Astrocyte (in vitro differentiated cells and primary cell): ENCODE data around the gene HYAL1. TPM values are rescaled to one million over a fixed set of nuclear protein-coding genes. Genes with fewer than 3 reads are reported as not detected.

Source experiments
- DNase-seq: peaks from one replicate; pipeline ENCODE4 v3.0.0-alpha.2; 2010; ENCODE audit warnings: low read depth
- FAIRE-seq: peaks from 2 replicates; lab custom pipeline; 2011; peaks lifted over from hg19 to GRCh38; lab: Jason Lieb, UNC
- H2AFZ ChIP-seq: 2 replicates; pipeline ENCODE4 v1.6.0; 2012; ENCODE audit warnings: low read depth, low read length, inconsistent platforms
- H3K27ac ChIP-seq: 2 replicates; pipeline ENCODE4 v1.5.1; 2011; ENCODE audit warnings: low read depth, low read length, inconsistent platforms
- H3K27me3 ChIP-seq: 2 replicates; pipeline ENCODE4 v1.6.0; 2011; ENCODE audit warnings: low read length, inconsistent platforms; ENCODE audit not compliant: insufficient read depth
- H3K36me3 ChIP-seq: 2 replicates; pipeline ENCODE4 v1.5.1; 2011; ENCODE audit warnings: low read length, inconsistent platforms; ENCODE audit not compliant: insufficient read depth
- H3K4me1 ChIP-seq: 2 replicates; pipeline ENCODE4 v1.5.1; 2011; ENCODE audit warnings: low read length, inconsistent platforms; ENCODE audit not compliant: insufficient read depth
- H3K4me2 ChIP-seq: 2 replicates; pipeline ENCODE4 v1.6.0; 2012; ENCODE audit warnings: low read length, inconsistent platforms
- H3K4me3 ChIP-seq: 2 replicates; pipeline ENCODE4 v1.5.1; 2011; ENCODE audit warnings: low read depth, mild to moderate bottlenecking, low read length, inconsistent platforms; ENCODE audit not compliant: insufficient read depth
- H3K79me2 ChIP-seq: 2 replicates; pipeline ENCODE4 v1.6.0; 2012; ENCODE audit warnings: mild to moderate bottlenecking, low read length, inconsistent platforms; ENCODE audit not compliant: insufficient read depth
- H3K9ac ChIP-seq: 2 replicates; pipeline ENCODE4 v1.6.0; 2012; ENCODE audit warnings: mild to moderate bottlenecking, low read length, inconsistent platforms
- H3K9me3 ChIP-seq: 2 replicates; pipeline ENCODE4 v1.5.1; 2012; ENCODE audit warnings: low read depth, mild to moderate bottlenecking, low read length, inconsistent platforms; ENCODE audit not compliant: insufficient read depth
- H4K20me1 ChIP-seq: 2 replicates; pipeline ENCODE4 v1.6.0; 2012; ENCODE audit warnings: low read length, inconsistent platforms; ENCODE audit not compliant: insufficient read depth
- H3K27ac Mint-ChIP-seq: one replicate; pipeline ENCODE4 v1.8.0; 2021; ENCODE audit warnings: mild to moderate bottlenecking, mixed read lengths; ENCODE audit not compliant: unreplicated experiment
- H3K27me3 Mint-ChIP-seq: one replicate; pipeline ENCODE4 v1.8.0; 2021; ENCODE audit warnings: low read depth, mixed read lengths; ENCODE audit not compliant: unreplicated experiment
- H3K36me3 Mint-ChIP-seq: one replicate; pipeline ENCODE4 v1.8.0; 2021; ENCODE audit warnings: low read depth, mixed read lengths; ENCODE audit not compliant: unreplicated experiment
- H3K4me1 Mint-ChIP-seq: one replicate; pipeline ENCODE4 v1.8.0; 2021; ENCODE audit warnings: low read depth, mixed read lengths; ENCODE audit not compliant: unreplicated experiment
- H3K4me3 Mint-ChIP-seq: one replicate; pipeline ENCODE4 v1.8.0; 2021; ENCODE audit warnings: mild to moderate bottlenecking, moderate library complexity, mixed read lengths; ENCODE audit not compliant: unreplicated experiment
- H3K9me3 Mint-ChIP-seq: one replicate; pipeline ENCODE4 v1.8.0; 2021; ENCODE audit warnings: mild to moderate bottlenecking, mixed read lengths; ENCODE audit not compliant: unreplicated experiment
- EZH2 ChIP-seq: IDR thresholded peaks from 2 replicates; pipeline ENCODE4 v1.6.1; 2012; ENCODE audit warnings: mild to moderate bottlenecking, low read length, inconsistent platforms; ENCODE audit not compliant: insufficient read depth
- total RNA-seq: library from RNA; stranded (reverse); gene quantifications from 2 replicates; pipeline ENCODE4 v1.2.1, GENCODE V29; 2021
- TF ChIP-seq, protein P1 (sequence below): IDR thresholded peaks from 2 replicates; pipeline ENCODE4 v1.5.1; 2011; ENCODE audit warnings: low read depth, mild to moderate bottlenecking, inconsistent platforms, low read length, moderate library complexity; ENCODE audit not compliant: insufficient read depth

Gene HYAL1
- total RNA-seq, 1 donor from 2014 or later: 0.27 TPM

GRCh38 chr3:50318615-50319014, 15.2 kb upstream of the HYAL1 start:
- Histone ChIP-seq H4K20me1 (peaks cover 58% of the 10 kb centered on the region), H3K27me3 (no peaks in the 10 kb centered on the region), H3K79me2 (peaks cover 40% of the 10 kb centered on the region), H3K4me1 (peaks cover 29% of the 10 kb centered on the region), H3K27ac (no peak overlapping the region), H3K9me3 (no peaks in the 10 kb centered on the region), H3K36me3 (peaks cover 8% of the 10 kb centered on the region), H3K4me2 (peak overlapping the region; percentile 93), H3K4me3 (no peak overlapping the region), H2AFZ (no peak overlapping the region), H3K9ac (no peak overlapping the region)
- Mint-ChIP-seq H3K27me3 (no peaks in the 10 kb centered on the region), H3K4me3 (no peak overlapping the region), H3K36me3 (peaks cover 21% of the 10 kb centered on the region), H3K4me1 (peaks cover 23% of the 10 kb centered on the region), H3K9me3 (no peaks in the 10 kb centered on the region), H3K27ac (no peak overlapping the region)
- no peak for FAIRE-seq
- no peak for DNase-seq
- no peak for TF ChIP-seq EZH2
- TF ChIP-seq, protein P1, sequence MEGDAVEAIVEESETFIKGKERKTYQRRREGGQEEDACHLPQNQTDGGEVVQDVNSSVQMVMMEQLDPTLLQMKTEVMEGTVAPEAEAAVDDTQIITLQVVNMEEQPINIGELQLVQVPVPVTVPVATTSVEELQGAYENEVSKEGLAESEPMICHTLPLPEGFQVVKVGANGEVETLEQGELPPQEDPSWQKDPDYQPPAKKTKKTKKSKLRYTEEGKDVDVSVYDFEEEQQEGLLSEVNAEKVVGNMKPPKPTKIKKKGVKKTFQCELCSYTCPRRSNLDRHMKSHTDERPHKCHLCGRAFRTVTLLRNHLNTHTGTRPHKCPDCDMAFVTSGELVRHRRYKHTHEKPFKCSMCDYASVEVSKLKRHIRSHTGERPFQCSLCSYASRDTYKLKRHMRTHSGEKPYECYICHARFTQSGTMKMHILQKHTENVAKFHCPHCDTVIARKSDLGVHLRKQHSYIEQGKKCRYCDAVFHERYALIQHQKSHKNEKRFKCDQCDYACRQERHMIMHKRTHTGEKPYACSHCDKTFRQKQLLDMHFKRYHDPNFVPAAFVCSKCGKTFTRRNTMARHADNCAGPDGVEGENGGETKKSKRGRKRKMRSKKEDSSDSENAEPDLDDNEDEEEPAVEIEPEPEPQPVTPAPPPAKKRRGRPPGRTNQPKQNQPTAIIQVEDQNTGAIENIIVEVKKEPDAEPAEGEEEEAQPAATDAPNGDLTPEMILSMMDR: no peak

GRCh38 chr3:50318163-50318562, 14.8 kb upstream of the HYAL1 start:
- Histone ChIP-seq H2AFZ (no peak overlapping the region), H3K4me3 (no peak overlapping the region), H3K79me2 (peaks cover 40% of the 10 kb centered on the region), H3K9me3 (no peaks in the 10 kb centered on the region), H3K9ac (no peak overlapping the region), H3K4me2 (peak overlapping the region; percentile 93), H3K27me3 (no peaks in the 10 kb centered on the region), H3K27ac (no peak overlapping the region), H3K36me3 (peaks cover 8% of the 10 kb centered on the region), H4K20me1 (peaks cover 58% of the 10 kb centered on the region), H3K4me1 (peaks cover 29% of the 10 kb centered on the region)
- Mint-ChIP-seq H3K27ac (no peak overlapping the region), H3K36me3 (peaks cover 22% of the 10 kb centered on the region), H3K4me1 (peaks cover 22% of the 10 kb centered on the region), H3K9me3 (no peaks in the 10 kb centered on the region), H3K4me3 (no peak overlapping the region), H3K27me3 (no peaks in the 10 kb centered on the region)
- no peak for DNase-seq
- no peak for FAIRE-seq
- TF ChIP-seq, protein P1: no peak
- TF ChIP-seq EZH2: no peak

DNA sequence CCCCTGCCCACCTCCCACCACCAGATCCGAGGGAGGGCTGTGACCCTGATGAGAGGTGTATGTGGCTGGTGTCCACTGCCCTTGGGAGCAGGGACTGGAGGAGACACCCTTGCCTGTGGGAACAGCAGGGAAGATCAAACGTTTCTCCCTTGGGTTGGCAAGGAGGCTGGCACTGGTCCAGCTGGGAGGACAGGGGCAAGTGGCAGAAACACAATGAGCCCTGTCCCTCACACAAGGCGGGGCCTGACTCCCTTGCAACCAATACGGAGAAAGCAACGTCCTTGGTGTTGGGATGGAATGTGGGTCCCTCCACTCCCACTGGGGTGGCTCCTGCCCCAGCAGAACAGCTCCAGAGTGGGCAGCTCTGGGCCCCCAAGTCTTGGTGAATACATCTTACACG, 13.9 kb upstream of the HYAL1 start:
- Mint-ChIP-seq H3K27ac (peak overlapping the region; percentile 53), H3K9me3 (no peaks in the 10 kb centered on the region), H3K36me3 (peaks cover 22% of the 10 kb centered on the region), H3K4me1 (peaks cover 16% of the 10 kb centered on the region), H3K27me3 (no peaks in the 10 kb centered on the region), H3K4me3 (no peak overlapping the region)
- H2AFZ ChIP-seq: no peak overlapping the region
- H3K9ac ChIP-seq: peak overlapping the region; percentile 29
- H3K79me2 ChIP-seq: peaks cover 40% of the 10 kb centered on the region
- H3K9me3 ChIP-seq: no peaks in the 10 kb centered on the region
- no peaks in the 10 kb centered on the region for H3K27me3 ChIP-seq
- peak overlapping the region; percentile 55 for H3K4me2 ChIP-seq
- DNase-seq: no peak
- no peak overlapping the region for H3K4me3 ChIP-seq
- FAIRE-seq: no peak
- no peak for TF ChIP-seq EZH2
- TF ChIP-seq, protein P1: no peak
- H3K36me3 ChIP-seq: peaks cover 8% of the 10 kb centered on the region
- H3K27ac ChIP-seq: no peak overlapping the region
- peaks cover 29% of the 10 kb centered on the region for H3K4me1 ChIP-seq
- H4K20me1 ChIP-seq: peaks cover 58% of the 10 kb centered on the region
